ENCODE measurements around the gene POU2F1.

DNA sequence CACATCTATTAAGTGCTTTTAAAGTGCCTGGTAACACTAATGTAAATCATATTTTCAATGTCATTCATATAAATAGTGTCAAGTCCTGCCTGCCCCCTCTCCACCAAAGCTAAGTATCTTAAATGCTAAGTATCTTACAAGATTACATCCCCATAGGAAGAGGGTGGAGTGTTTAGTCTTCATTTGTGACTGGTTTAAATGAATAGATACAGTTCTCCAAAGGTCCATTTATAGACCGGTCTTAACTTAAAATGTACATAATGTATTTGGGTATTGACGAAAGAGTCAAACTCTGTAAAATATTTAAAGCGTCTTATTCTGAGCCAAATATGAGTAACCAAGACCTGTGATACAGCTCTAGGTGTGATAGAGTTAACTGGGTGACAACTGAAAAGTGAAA lies 60.2 kb downstream of the POU2F1 start:
- TF ChIP-seq CTCF (IDR thresholded peaks at IDR 0.05) (no peak), EZH2phosphoT487 (IDR thresholded peaks at IDR 0.05) (no peak)

All from neural progenitor cell (in vitro differentiated cells).